ENCODE data around the gene CCNYL1. TPM values are rescaled to one million over a fixed set of nuclear protein-coding genes. Genes with fewer than 3 reads are reported as not detected.

The CCNYL1 gene
- total RNA-seq, 2 experiments from 2014 or later, result 2.5 to 2.7 TPM

- H3K36me3 Mint-ChIP-seq (ENCODE audit: low read depth), result peaks cover 5% of the 10 kb centered on the region
- no peaks in the 10 kb centered on the region for H3K9me3 Mint-ChIP-seq
- no peak overlapping the region for H3K27ac Mint-ChIP-seq
- CTCF ChIA-PET, result interaction anchor here (1.3 kb wide), 1 partner anchor 18 kb away, joined by 5 read pairs; no protein-coding TSS in a partner anchor
- DNase-seq, result no peak
- intact Hi-C loops (cut with micrococcal nuclease), result no loop called here
- H3K4me3 Mint-ChIP-seq, result no peak overlapping the region
- peaks cover 35% of the 10 kb centered on the region for H3K27me3 Mint-ChIP-seq (ENCODE audit: low read depth)
- H3K4me1 Mint-ChIP-seq (ENCODE audit: low read depth), result peaks cover 16% of the 10 kb centered on the region
These were observed 52.0 kb downstream of the CCNYL1 start for GRCh38 chr2:207763303-207763917.

- DNase-seq, result no peak
- Mint-ChIP-seq H3K36me3 (ENCODE audit: low read depth) (peaks cover 5% of the 10 kb centered on the region), H3K27ac (no peak overlapping the region), H3K27me3 (ENCODE audit: low read depth) (peaks cover 40% of the 10 kb centered on the region), H3K4me1 (ENCODE audit: low read depth) (peaks cover 21% of the 10 kb centered on the region), H3K4me3 (no peak overlapping the region), H3K9me3 (no peaks in the 10 kb centered on the region)
- intact Hi-C loops (cut with micrococcal nuclease), result no loop called here
- CTCF ChIA-PET, result interaction anchor here (1.3 kb wide), 1 partner anchor 18 kb away, joined by 5 read pairs; no protein-coding TSS in a partner anchor
These were observed 52.7 kb downstream of the CCNYL1 start for GRCh38 chr2:207764096-207764630.

DNA sequence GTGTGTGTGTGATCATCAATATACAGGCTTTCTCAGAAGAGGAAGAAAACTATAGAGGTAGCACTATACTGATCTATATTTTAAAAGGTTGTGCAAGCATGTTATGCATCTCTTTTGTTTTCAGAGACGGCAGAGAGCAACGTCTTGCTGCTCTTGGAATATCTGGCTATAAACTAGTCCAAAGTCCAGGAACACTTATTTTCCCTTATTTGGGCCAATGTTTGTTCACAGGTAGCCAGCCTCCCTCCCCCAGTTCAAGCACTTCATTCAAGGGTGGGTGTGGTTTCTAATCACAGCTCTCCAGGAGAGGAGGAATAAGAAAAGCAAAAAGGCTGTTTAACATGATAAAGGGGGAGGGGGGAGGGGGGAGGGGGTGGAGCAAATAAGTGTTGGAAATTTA lies 54.1 kb downstream of the CCNYL1 start:
- Mint-ChIP-seq H3K4me3 (no peak overlapping the region), H3K36me3 (ENCODE audit: low read depth) (peaks cover 5% of the 10 kb centered on the region), H3K27ac (no peak overlapping the region), H3K27me3 (ENCODE audit: low read depth) (peaks cover 44% of the 10 kb centered on the region), H3K4me1 (ENCODE audit: low read depth) (peaks cover 24% of the 10 kb centered on the region), H3K9me3 (no peaks in the 10 kb centered on the region)
- CTCF ChIA-PET, result interaction anchor here (0.6 to 1.2 kb wide), 2 partner anchors 20 to 275 kb away, joined by 4 read pairs; no protein-coding TSS in a partner anchor
- DNase-seq, result no peak
- intact Hi-C loops (cut with micrococcal nuclease), result loop anchor here (5.0 kb wide), 1 partner anchor 492 kb away; the partner anchor contains the start of gene IDH1

GRCh38 chr2:207766041-207766551 lies 54.7 kb downstream of the CCNYL1 start:
- intact Hi-C loops (cut with micrococcal nuclease), result loop anchor here (5.0 kb wide), 1 partner anchor 491 kb away; the partner anchor contains the start of gene IDH1
- CTCF ChIA-PET, result interaction anchor here (0.6 to 1.2 kb wide), 4 partner anchors 17 to 274 kb away, joined by 3 to 4 read pairs (median 4); no protein-coding TSS in a partner anchor
- H3K36me3 Mint-ChIP-seq (ENCODE audit: low read depth), result peaks cover 5% of the 10 kb centered on the region
- H3K27me3 Mint-ChIP-seq (ENCODE audit: low read depth), result peaks cover 46% of the 10 kb centered on the region
- no peak overlapping the region for H3K27ac Mint-ChIP-seq
- H3K9me3 Mint-ChIP-seq, result no peaks in the 10 kb centered on the region
- peaks cover 28% of the 10 kb centered on the region for H3K4me1 Mint-ChIP-seq (ENCODE audit: low read depth)
- H3K4me3 Mint-ChIP-seq, result no peak overlapping the region
- DNase-seq, result no peak

- Mint-ChIP-seq H3K9me3 (no peaks in the 10 kb centered on the region), H3K36me3 (ENCODE audit: low read depth) (peaks cover 5% of the 10 kb centered on the region), H3K4me3 (peak overlapping the region; percentile 47), H3K27me3 (ENCODE audit: low read depth) (peaks cover 42% of the 10 kb centered on the region), H3K27ac (no peak overlapping the region), H3K4me1 (ENCODE audit: low read depth) (peaks cover 31% of the 10 kb centered on the region)
- DNase-seq, result peak; percentile 13
- intact Hi-C loops (cut with micrococcal nuclease), result loop anchor here (5.0 kb wide), 1 partner anchor 490 kb away; the partner anchor contains the start of gene IDH1
- CTCF ChIA-PET, result interaction anchor here (1.0 to 2.0 kb wide), 4 partner anchors 16 to 274 kb away, joined by 3 to 4 read pairs (median 4); no protein-coding TSS in a partner anchor
These were observed 55.4 kb downstream of the CCNYL1 start for GRCh38 chr2:207766697-207767460.

DNA sequence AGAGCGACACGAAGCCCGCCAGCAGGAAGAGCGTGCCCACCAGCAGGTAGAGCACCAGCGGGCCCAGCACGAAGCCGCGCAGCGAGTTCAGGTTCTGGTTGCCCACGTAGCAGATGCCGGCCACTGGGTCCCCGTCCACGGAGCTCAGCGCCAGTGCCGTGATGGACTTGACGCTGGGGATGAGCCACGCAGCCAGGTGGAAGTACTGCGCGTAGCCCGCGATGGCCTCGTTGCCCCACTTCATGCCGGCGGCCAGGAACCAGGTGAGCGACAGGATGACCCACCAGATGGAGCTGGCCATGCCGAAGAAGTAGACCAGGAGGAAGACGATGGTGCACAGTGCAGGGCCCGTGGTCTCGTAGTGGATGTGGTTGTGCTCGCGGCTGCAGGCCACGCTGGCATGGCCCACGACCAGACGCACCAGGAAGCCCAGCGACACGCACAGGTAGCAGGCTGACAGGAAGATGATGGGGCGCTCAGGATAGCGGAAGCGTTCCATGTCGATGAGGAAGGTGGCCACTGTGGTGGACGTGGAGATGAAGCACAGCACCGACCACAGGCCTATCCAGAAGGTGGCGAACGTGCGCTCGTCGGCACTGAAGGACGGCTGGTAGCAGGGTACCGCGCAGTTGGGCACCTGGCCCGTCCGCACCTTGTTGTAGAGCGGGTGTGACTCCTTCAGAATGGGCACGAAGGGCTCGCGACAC lies 56.2 kb downstream of the CCNYL1 start:
- Mint-ChIP-seq H3K27ac (no peak overlapping the region), H3K4me3 (peak overlapping the region; percentile 80), H3K4me1 (ENCODE audit: low read depth) (peaks cover 31% of the 10 kb centered on the region), H3K9me3 (no peaks in the 10 kb centered on the region), H3K36me3 (ENCODE audit: low read depth) (peaks cover 5% of the 10 kb centered on the region), H3K27me3 (ENCODE audit: low read depth) (peaks cover 42% of the 10 kb centered on the region)
- CTCF ChIA-PET, result interaction anchor here (1.0 to 2.0 kb wide), 3 partner anchors 15 to 273 kb away, joined by 3 to 4 read pairs (median 4); no protein-coding TSS in a partner anchor
- intact Hi-C loops (cut with micrococcal nuclease), result loop anchor here (5.0 kb wide), 1 partner anchor 490 kb away; the partner anchor contains the start of gene IDH1
- DNase-seq, result peak; percentile 21

- peak; percentile 39 for DNase-seq
- no peaks in the 10 kb centered on the region for H3K9me3 Mint-ChIP-seq
- intact Hi-C loops (cut with micrococcal nuclease), result loop anchor here (5.0 kb wide), 1 partner anchor 489 kb away; the partner anchor contains the start of gene IDH1
- peaks cover 42% of the 10 kb centered on the region for H3K27me3 Mint-ChIP-seq (ENCODE audit: low read depth)
- CTCF ChIA-PET, result interaction anchor here (0.7 to 2.0 kb wide), 3 partner anchors 12 to 208 kb away, joined by 3 to 4 read pairs (median 3); no protein-coding TSS in a partner anchor
- H3K4me1 Mint-ChIP-seq (ENCODE audit: low read depth), result peaks cover 31% of the 10 kb centered on the region
- H3K36me3 Mint-ChIP-seq (ENCODE audit: low read depth), result peaks cover 5% of the 10 kb centered on the region
- no peak overlapping the region for H3K27ac Mint-ChIP-seq
- peak overlapping the region; percentile 80 for H3K4me3 Mint-ChIP-seq
These were observed 56.9 kb downstream of the CCNYL1 start for GRCh38 chr2:207768168-207768865.

GRCh38 chr2:207768866-207769596 lies 57.6 kb downstream of the CCNYL1 start:
- Mint-ChIP-seq H3K27me3 (ENCODE audit: low read depth) (peaks cover 41% of the 10 kb centered on the region), H3K9me3 (no peaks in the 10 kb centered on the region), H3K27ac (no peak overlapping the region), H3K4me3 (peak overlapping the region; percentile 80), H3K4me1 (ENCODE audit: low read depth) (peaks cover 31% of the 10 kb centered on the region), H3K36me3 (ENCODE audit: low read depth) (peaks cover 5% of the 10 kb centered on the region)
- DNase-seq, result peak; percentile 35
- CTCF ChIA-PET, result interaction anchor here (0.7 to 2.0 kb wide), 4 partner anchors 13 to 207 kb away, joined by 3 to 4 read pairs (median 3); no protein-coding TSS in a partner anchor
- intact Hi-C loops (cut with micrococcal nuclease), result loop anchor here (1.0 to 5.0 kb wide), 4 partner anchors 58 to 488 kb away; partner anchors contain the start of genes CCNYL1, IDH1, METTL21A and PLEKHM3

- H3K9me3 Mint-ChIP-seq, result no peaks in the 10 kb centered on the region
- intact Hi-C loops (cut with micrococcal nuclease), result loop anchor here (1.0 to 5.0 kb wide), 5 partner anchors 202 to 1006 kb away; partner anchors contain the start of genes FASTKD2, MDH1B and PIKFYVE
- peaks cover 5% of the 10 kb centered on the region for H3K36me3 Mint-ChIP-seq (ENCODE audit: low read depth)
- DNase-seq, result peak; percentile 14
- CTCF ChIA-PET, result interaction anchor here (1.2 kb wide), 2 partner anchors 32 to 255 kb away, joined by 4 to 6 read pairs; partner anchors contain the start of gene PLEKHM3
- peak overlapping the region; percentile 79 for H3K4me3 Mint-ChIP-seq
- no peak overlapping the region for H3K27ac Mint-ChIP-seq
- H3K4me1 Mint-ChIP-seq (ENCODE audit: low read depth), result peaks cover 31% of the 10 kb centered on the region
- peaks cover 31% of the 10 kb centered on the region for H3K27me3 Mint-ChIP-seq (ENCODE audit: low read depth)
These were observed 59.4 kb downstream of the CCNYL1 start for GRCh38 chr2:207770602-207771404.

- Mint-ChIP-seq H3K4me1 (ENCODE audit: low read depth) (peaks cover 29% of the 10 kb centered on the region), H3K36me3 (ENCODE audit: low read depth) (peaks cover 5% of the 10 kb centered on the region), H3K27ac (no peak overlapping the region), H3K27me3 (ENCODE audit: low read depth) (peaks cover 26% of the 10 kb centered on the region), H3K9me3 (no peaks in the 10 kb centered on the region), H3K4me3 (no peak overlapping the region)
- no peak for DNase-seq
- intact Hi-C loops (cut with micrococcal nuclease), result loop anchor here (2.0 to 5.0 kb wide), 2 partner anchors 239 to 495 kb away; partner anchors contain the start of gene PIKFYVE
- CTCF ChIA-PET, result no interaction called here
These were observed 60.0 kb downstream of the CCNYL1 start for GRCh38 chr2:207771421-207771820.
